Stimulated activated CD4-positive, alpha-beta T cell treated with anti-CD3 and anti-CD28 coated beads, Interleukin-4, amount 100 ng/mL, for 24 hours (primary cell): Measurements from ENCODE around the gene CLMP.
A peak's percentile ranks its signal among the peaks of the same experiment; 100 is the strongest.

ENCODE experiments used
- DNase-seq: peaks from one replicate; pipeline ENCODE4 v3.0.0-alpha.2; 2020

Gene CLMP

GRCh38 chr11:123195188-123196059, at the start of gene CLMP:
Gene CLMP, minus strand, starts transcription at chr11:123195248. Its CDS starts 308 bp downstream, at chr11:123194940.
- no peak for DNase-seq

- DNase-seq = no peak
These were observed 47.0 kb upstream of the CLMP start for GRCh38 chr11:123241874-123242543.

- no peak for DNase-seq
These were observed 46.2 kb upstream of the CLMP start for GRCh38 chr11:123241294-123241693.

GRCh38 chr11:123239191-123240150, 44.4 kb upstream of the CLMP start:
- no peak for DNase-seq

- DNase-seq = no peak
These were observed 43.2 kb upstream of the CLMP start for GRCh38 chr11:123238297-123238696.

GRCh38 chr11:123236879-123237278, 41.8 kb upstream of the CLMP start:
- DNase-seq = no peak

GRCh38 chr11:123235656-123236261, 40.7 kb upstream of the CLMP start:
- no peak for DNase-seq

GRCh38 chr11:123235117-123235655, 40.1 kb upstream of the CLMP start:
- peak; percentile 30 for DNase-seq

GRCh38 chr11:123233975-123234334, 38.9 kb upstream of the CLMP start:
- DNase-seq = no peak

GRCh38 chr11:123233280-123233974, 38.4 kb upstream of the CLMP start:
- DNase-seq = no peak

- no peak for DNase-seq
These were observed 36.7 kb upstream of the CLMP start for GRCh38 chr11:123231777-123232176.

GRCh38 chr11:123231256-123231655, 36.2 kb upstream of the CLMP start:
- DNase-seq = no peak

GRCh38 chr11:123230346-123230745, 35.3 kb upstream of the CLMP start:
- no peak for DNase-seq

GRCh38 chr11:123228496-123229163, 33.6 kb upstream of the CLMP start:
- no peak for DNase-seq

GRCh38 chr11:123227763-123228495, 32.9 kb upstream of the CLMP start:
- DNase-seq = no peak

- no peak for DNase-seq
These were observed 26.5 kb upstream of the CLMP start for GRCh38 chr11:123221584-123221983.

- DNase-seq = no peak
These were observed 26.1 kb upstream of the CLMP start for GRCh38 chr11:123221096-123221561.

- no peak for DNase-seq
These were observed 24.1 kb upstream of the CLMP start for GRCh38 chr11:123219066-123219690.

GRCh38 chr11:123218451-123218850, 23.4 kb upstream of the CLMP start:
- DNase-seq = no peak

GRCh38 chr11:123217897-123218296, 22.8 kb upstream of the CLMP start:
- no peak for DNase-seq
